OCI-LY7 (cell line): ENCODE results near the gene IFT88. TPM values are rescaled to one million over a fixed set of nuclear protein-coding genes. Genes with fewer than 3 reads are reported as not detected.

Experiments
- BruUV-seq: library from RNA; stranded (reverse); fragments of 400-500 nt; replicated peaks from 2 replicates; lab custom pipeline; 2021; lab: Mats Ljungman, UMichigan
- CTCF ChIA-PET: fragments of 300-600 bp; sonication (Branson Sonifier 250); formaldehyde crosslinking; loops from one replicate; lab custom pipeline; 2022; ENCODE audit warnings: antibody characterized with exemption; ENCODE audit not compliant: unreplicated experiment; lab: Charles Lee
- POLR2A ChIA-PET: fragments of 300-600 bp; sonication (Branson Sonifier 250); formaldehyde crosslinking; loops from one replicate; lab custom pipeline; 2022; ENCODE audit warnings: antibody characterized with exemption; lab: Charles Lee
- DNase-seq: peaks from one replicate; pipeline ENCODE4 v3.0.0-alpha.2; 2015; ENCODE audit warnings: low spot score
- H2AFZ ChIP-seq: fragments of 200-600 bp; sonication (generic), shearing (Covaris generic); 2 replicates; pipeline ENCODE4 v1.6.1; 2014; ENCODE audit warnings: mild to moderate bottlenecking, antibody characterized with exemption, low read length, moderate library complexity
- H3K27ac ChIP-seq: fragments of 200-600 bp; sonication (generic); 2 replicates; pipeline ENCODE4 v1.5.1; 2014; ENCODE audit warnings: mixed run types, low read depth, mild to moderate bottlenecking, moderate library complexity, low read length, inconsistent platforms; ENCODE audit not compliant: poor library complexity, severe bottlenecking
- H3K36me3 ChIP-seq: fragments of 200-600 bp; sonication (generic); 2 replicates; pipeline ENCODE4 v1.6.1; 2014; ENCODE audit warnings: mild to moderate bottlenecking, antibody characterized with exemption, low read length, moderate library complexity, mixed read lengths; ENCODE audit not compliant: insufficient read depth
- H3K4me1 ChIP-seq: fragments of 200-600 bp; sonication (generic); 2 replicates; pipeline ENCODE4 v1.5.1; 2014; ENCODE audit warnings: mild to moderate bottlenecking, low read length; ENCODE audit not compliant: insufficient read depth, poor library complexity, severe bottlenecking
- H3K4me2 ChIP-seq: fragments of 200-600 bp; sonication (generic); 2 replicates; pipeline ENCODE4 v1.6.1; 2014; ENCODE audit warnings: mild to moderate bottlenecking, low read length
- H3K4me3 ChIP-seq: fragments of 200-600 bp; sonication (generic); 2 replicates; pipeline ENCODE4 v1.5.1; 2014; ENCODE audit warnings: mild to moderate bottlenecking, low read depth, low read length; ENCODE audit not compliant: poor library complexity, severe bottlenecking
- H3K79me2 ChIP-seq: fragments of 200-600 bp; sonication (generic); 2 replicates; pipeline ENCODE4 v1.6.1; 2016; ENCODE audit warnings: low read depth, mild to moderate bottlenecking, low read length, moderate library complexity, mixed read lengths; ENCODE audit not compliant: insufficient read depth
- H3K9me2 ChIP-seq: fragments of 200-600 bp; sonication (generic); 2 replicates; pipeline ENCODE4 v1.6.1; 2016; ENCODE audit warnings: mild to moderate bottlenecking, low read length, mixed read lengths; ENCODE audit not compliant: insufficient read depth
- H3K9me3 ChIP-seq: fragments of 200-600 bp; sonication (generic); 2 replicates; pipeline ENCODE4 v1.6.1; 2014; ENCODE audit warnings: mild to moderate bottlenecking, mixed run types, low read length, mixed read lengths
- H4K20me1 ChIP-seq: fragments of 200-600 bp; sonication (generic); 2 replicates; pipeline ENCODE4 v1.6.1; 2014; ENCODE audit warnings: mild to moderate bottlenecking, antibody characterized with exemption, low read length, moderate library complexity, mixed read lengths; ENCODE audit not compliant: insufficient read depth
- CTCF ChIP-seq: fragments of 200-600 bp; sonication (generic); conservative IDR thresholded peaks from 2 replicates; pipeline ENCODE4 v1.5.1; 2014; ENCODE audit warnings: mild to moderate bottlenecking, antibody characterized with exemption, low read length, moderate library complexity, mixed read lengths
- EZH2phosphoT487 ChIP-seq: fragments of 200-600 bp; sonication (generic); IDR thresholded peaks from 2 replicates; pipeline ENCODE4 v1.6.1; 2018; ENCODE audit warnings: low read depth, borderline replicate concordance, mild to moderate bottlenecking, mixed run types, antibody characterized with exemption, low read length, moderate library complexity, mixed read lengths
- intact Hi-C: fragments of 100-400 bp; cut with micrococcal nuclease; formaldehyde crosslinking; loops from one replicate; pipeline ENCODE4 v1.10.0; 2022; ENCODE audit not compliant: unreplicated experiment
- total RNA-seq, 2 experiments: library from RNA; depleted of rRNA in 1 of 2; stranded (reverse); fragments of >200 nt in 1 of 2; shearing (Covaris generic) in 1 of 2; gene quantifications; 2 replicates each; pipeline ENCODE4 v1.2.3, GENCODE V29; 2014 to 2022

The IFT88 gene
- total RNA-seq, 2 experiments from 2014 or later = 6.1 to 6.9 TPM

DNA sequence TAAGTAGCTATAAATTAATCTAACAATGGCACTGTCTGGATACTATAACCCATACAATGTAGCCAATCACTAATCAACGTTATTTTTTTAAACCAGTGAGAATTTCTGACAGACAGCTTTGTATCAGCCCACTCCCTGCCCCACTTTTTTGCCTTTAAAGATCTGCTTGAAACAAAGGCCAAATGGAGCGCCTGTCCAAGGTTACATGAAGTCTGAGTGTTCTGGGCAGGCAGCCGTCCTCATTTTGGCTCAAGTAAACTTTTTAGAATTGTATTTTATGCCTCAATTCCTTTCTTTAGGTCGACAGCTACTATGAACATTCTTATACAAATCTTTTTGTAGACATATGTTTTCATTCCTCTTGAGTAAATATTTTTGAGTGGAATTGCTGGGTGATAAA is 6.2 kb downstream of the IFT88 start:
- CTCF ChIA-PET = no interaction called here
- TF ChIP-seq CTCF (no peak), EZH2phosphoT487 (no peak)
- H3K27ac ChIP-seq = no peak overlapping the region
- H2AFZ ChIP-seq = no peak overlapping the region
- no peaks in the 10 kb centered on the region for H4K20me1 ChIP-seq
- no TSS peak for BruUV-seq
- H3K79me2 ChIP-seq = no peaks in the 10 kb centered on the region
- POLR2A ChIA-PET = no interaction called here
- intact Hi-C loops = no loop called here
- H3K4me1 ChIP-seq = no peaks in the 10 kb centered on the region
- no peaks in the 10 kb centered on the region for H3K9me3 ChIP-seq
- DNase-seq = no peak
- H3K9me2 ChIP-seq = no peaks in the 10 kb centered on the region
- no peaks in the 10 kb centered on the region; the same call in 1 of the 2 replicates for H3K36me3 ChIP-seq
- H3K4me3 ChIP-seq = no peak overlapping the region
- no peak overlapping the region for H3K4me2 ChIP-seq

- no peaks in the 10 kb centered on the region; the same call in 1 of the 2 replicates for H3K36me3 ChIP-seq
- H3K9me3 ChIP-seq = no peaks in the 10 kb centered on the region
- BruUV-seq = no TSS peak
- H4K20me1 ChIP-seq = no peaks in the 10 kb centered on the region
- H3K79me2 ChIP-seq = no peaks in the 10 kb centered on the region
- H3K4me2 ChIP-seq = no peak overlapping the region
- no peak overlapping the region for H3K27ac ChIP-seq
- DNase-seq = no peak
- TF ChIP-seq CTCF = no peak
- no peak for TF ChIP-seq EZH2phosphoT487
- intact Hi-C loops = no loop called here
- ChIA-PET CTCF (no interaction called here), POLR2A (no interaction called here)
- H2AFZ ChIP-seq = no peak overlapping the region
- no peaks in the 10 kb centered on the region for H3K9me2 ChIP-seq
- no peak overlapping the region for H3K4me3 ChIP-seq
- no peaks in the 10 kb centered on the region for H3K4me1 ChIP-seq
Measured at GRCh38 chr13:20573636-20574035, 6.7 kb downstream of the IFT88 start.

DNA sequence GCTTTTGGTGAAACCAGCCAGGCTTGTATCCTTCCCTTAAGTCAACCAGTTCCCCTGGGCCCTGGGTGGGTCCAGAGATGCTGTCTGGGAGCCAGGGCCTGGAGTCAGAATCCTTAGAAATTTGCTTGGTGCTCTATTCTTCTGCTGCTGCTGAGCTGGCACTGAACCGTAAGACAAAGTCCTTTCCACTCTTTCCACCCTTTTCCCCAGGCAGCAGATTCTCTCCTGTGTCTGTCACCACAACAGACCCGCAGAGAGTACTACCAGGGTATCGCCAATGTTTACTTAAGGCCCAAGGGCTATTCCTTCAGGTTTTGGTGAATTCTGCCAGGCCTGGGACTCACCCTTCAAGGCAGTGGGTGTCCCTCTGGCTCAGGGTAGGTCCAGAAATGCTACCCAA is 12.2 kb downstream of the IFT88 start:
- ChIA-PET POLR2A (no interaction called here), CTCF (no interaction called here)
- Histone ChIP-seq H3K9me3 (peaks cover 10% of the 10 kb centered on the region; the same call in 1 of the 2 replicates), H3K4me3 (no peak overlapping the region), H2AFZ (no peak overlapping the region), H4K20me1 (no peaks in the 10 kb centered on the region), H3K4me1 (no peaks in the 10 kb centered on the region), H3K79me2 (no peaks in the 10 kb centered on the region), H3K27ac (no peak overlapping the region), H3K4me2 (no peak overlapping the region), H3K36me3 (peaks cover 8% of the 10 kb centered on the region), H3K9me2 (no peaks in the 10 kb centered on the region)
- no peak for DNase-seq
- no peak for TF ChIP-seq CTCF
- intact Hi-C loops = no loop called here
- no TSS peak for BruUV-seq
